Measurements from ENCODE around the gene TNS2.

DNA sequence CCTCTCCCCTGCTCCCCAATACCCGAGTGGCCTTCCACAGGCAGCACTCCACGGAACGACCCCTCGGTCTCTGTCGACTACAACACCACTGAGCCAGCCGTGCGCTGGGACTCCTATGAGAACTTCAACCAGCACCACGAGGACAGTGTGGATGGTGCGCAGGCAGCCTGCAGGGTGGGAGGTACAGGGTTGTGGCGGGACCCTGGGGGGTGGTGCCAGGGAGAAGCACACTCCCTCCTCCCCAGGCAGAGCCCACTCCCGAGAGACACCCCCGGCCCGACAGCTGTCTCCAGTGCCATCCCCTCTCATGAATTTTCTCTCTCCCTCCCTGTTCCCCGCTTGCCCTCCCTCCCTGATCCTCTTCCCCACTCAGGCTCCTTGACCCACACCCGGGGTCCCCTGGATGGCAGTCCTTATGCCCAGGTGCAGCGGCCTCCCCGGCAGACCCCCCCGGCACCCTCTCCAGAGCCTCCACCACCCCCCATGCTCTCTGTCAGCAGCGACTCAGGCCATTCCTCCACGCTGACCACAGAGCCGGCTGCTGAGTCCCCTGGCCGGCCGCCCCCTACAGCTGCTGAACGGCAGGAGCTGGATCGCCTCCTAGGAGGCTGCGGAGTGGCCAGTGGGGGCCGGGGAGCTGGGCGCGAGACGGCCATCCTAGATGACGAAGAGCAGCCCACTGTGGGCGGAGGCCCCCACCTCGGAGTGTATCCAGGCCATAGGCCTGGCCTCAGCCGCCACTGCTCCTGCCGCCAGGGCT lies 9.0 kb downstream of the TNS2 start:
- TF ChIP-seq, protein P1, sequence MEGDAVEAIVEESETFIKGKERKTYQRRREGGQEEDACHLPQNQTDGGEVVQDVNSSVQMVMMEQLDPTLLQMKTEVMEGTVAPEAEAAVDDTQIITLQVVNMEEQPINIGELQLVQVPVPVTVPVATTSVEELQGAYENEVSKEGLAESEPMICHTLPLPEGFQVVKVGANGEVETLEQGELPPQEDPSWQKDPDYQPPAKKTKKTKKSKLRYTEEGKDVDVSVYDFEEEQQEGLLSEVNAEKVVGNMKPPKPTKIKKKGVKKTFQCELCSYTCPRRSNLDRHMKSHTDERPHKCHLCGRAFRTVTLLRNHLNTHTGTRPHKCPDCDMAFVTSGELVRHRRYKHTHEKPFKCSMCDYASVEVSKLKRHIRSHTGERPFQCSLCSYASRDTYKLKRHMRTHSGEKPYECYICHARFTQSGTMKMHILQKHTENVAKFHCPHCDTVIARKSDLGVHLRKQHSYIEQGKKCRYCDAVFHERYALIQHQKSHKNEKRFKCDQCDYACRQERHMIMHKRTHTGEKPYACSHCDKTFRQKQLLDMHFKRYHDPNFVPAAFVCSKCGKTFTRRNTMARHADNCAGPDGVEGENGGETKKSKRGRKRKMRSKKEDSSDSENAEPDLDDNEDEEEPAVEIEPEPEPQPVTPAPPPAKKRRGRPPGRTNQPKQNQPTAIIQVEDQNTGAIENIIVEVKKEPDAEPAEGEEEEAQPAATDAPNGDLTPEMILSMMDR (conservative IDR thresholded peaks at IDR 0.05 in 1 of 2, IDR thresholded peaks at IDR 0.05 in 1 of 2; ENCODE audit: extremely low read depth in 1 of 2, insufficient read depth in 1 of 2, low read depth in 1 of 2, low read length in 2 of 2), result no peak
- no peak for TF ChIP-seq EZH2 (IDR thresholded peaks at IDR 0.05; ENCODE audit: borderline replicate concordance, low read length)

Measured in mammary epithelial cell (primary cell).